Cerebellar nuclear complex (tissue), 1 donor: ENCODE measurements around the gene CLEC4M.

Experiments
- DNase-seq, 2 experiments: peaks; one replicate each; lab custom pipeline; 2025; lab: John Stamatoyannopoulos, UW

CLEC4M gene

DNA sequence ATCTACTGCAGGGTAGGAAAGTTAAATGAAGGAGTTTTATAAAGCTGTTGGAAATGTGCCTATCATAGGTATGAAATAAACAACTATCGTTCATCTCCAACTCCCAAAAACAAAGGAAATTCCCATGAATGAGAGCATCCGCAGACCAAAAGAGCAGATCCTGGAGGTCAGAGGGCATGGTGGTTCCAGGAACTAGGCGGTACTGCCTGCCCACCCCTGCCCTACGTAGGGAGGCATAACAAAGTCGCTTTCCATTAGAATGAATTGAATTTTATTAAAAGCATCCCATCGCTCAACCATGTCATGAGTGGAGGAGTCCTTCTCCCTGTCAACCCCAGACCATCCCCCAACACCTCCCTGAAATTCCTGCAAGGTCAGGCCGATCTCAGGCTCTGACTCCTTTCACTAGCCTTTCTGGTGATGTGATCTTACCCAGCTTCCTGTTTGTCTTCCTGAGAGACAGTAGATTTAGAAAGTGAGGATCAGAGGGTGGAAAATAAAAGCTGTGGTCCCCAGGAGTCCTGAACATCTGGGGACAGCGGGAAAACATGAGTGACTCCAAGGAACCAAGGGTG is at the start of gene CLEC4M:
Gene CLEC4M, plus strand, starts transcription at position 525 of the 575 bp plus-strand sequence. Its CDS starts 24 bp downstream, at position 549.
- DNase-seq: no peak

DNA sequence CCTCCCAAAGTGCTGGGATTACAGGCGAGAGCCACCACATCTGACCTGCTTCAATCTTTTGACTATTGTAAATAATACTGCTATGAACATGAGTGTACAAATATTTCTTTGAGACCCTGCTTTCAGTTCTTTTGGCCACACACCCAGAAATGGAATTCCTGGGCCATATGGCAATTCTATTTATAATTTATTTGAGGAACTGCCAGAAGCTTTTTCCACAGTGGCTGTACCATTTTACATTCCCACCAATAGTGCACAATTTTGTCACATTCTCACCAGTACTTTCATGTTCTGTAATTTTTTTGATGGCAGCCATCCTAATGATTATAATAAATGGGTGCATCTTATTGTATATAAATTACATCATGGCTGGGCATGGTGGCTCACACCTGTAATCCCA is 47.4 kb upstream of the CLEC4M start:
- peak in 1 of 2 experiments; percentile 66 for DNase-seq

- no peak for DNase-seq
Measured at GRCh38 chr19:7716762-7717161, 46.3 kb upstream of the CLEC4M start.

DNA sequence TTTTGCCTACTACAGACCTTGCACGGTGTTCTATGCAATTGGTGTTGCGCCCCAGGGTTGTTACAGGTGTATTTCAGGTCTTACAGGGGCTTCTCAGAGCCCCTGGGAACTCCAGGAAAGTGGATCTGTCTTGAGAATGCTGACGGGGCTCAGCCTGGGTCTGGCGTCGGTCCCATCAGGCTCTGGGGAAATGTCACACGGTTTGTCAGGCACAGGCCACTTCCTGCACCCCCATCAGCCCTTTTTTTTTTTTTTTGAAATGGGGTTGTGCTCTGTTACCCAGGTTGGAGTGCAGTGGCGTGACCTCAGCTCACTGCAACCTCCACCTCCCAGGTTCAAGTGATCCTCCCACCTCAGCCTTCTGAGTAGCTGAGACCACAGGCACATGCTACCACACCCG is 44.4 kb upstream of the CLEC4M start:
- DNase-seq: no peak

- no peak for DNase-seq
Measured at GRCh38 chr19:7720351-7720750, 42.7 kb upstream of the CLEC4M start.

GRCh38 chr19:7722231-7722651 is 40.8 kb upstream of the CLEC4M start:
- peak in 1 of 2 experiments; percentile 23 for DNase-seq

- DNase-seq: no peak
Measured at GRCh38 chr19:7725791-7726190, 37.3 kb upstream of the CLEC4M start.

DNA sequence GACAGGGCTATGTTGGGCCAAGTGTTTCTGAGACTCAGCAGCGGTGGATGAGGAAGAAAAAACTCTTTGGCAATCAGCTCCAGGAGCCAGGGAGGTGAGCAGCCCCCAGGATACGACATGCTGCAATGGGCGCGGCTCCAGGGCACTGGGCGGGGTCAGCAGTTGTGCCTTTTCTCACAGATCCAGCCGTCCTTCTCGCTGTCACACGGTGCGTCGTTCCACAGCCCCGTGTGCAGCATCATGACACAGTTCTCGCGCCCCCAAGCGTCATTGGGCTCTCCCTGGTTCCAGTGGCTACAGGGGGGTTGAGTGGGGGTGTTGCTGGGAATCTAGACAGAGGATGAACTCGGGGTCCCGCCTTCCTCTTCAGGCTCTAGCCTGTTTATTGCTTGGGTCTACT is 33.8 kb upstream of the CLEC4M start:
- DNase-seq: no peak

DNA sequence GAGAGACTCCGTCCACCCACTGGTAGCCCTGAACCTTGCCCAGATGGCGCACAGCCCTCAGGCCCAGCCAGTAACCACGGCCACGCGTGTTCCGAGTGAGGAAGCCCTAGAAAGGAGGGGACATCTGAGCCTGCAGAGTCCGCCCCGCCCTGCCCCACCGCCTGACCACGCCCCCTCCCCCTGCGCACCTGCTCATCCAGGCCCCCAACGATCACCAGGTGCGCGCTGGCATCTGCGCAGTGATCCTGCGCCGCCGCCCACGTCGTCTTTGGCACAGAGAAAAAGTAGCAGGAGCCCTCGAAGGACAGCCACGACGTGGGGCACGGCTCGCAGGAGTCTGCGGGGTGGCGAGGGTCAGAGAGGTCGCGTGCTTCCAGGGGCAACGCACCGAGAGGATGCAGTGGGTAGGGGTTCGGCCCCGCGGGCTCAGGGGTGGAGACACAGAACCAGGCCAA is 33.2 kb upstream of the CLEC4M start:
- no peak for DNase-seq

GRCh38 chr19:7730286-7731217 is 32.5 kb upstream of the CLEC4M start:
- no peak for DNase-seq

DNA sequence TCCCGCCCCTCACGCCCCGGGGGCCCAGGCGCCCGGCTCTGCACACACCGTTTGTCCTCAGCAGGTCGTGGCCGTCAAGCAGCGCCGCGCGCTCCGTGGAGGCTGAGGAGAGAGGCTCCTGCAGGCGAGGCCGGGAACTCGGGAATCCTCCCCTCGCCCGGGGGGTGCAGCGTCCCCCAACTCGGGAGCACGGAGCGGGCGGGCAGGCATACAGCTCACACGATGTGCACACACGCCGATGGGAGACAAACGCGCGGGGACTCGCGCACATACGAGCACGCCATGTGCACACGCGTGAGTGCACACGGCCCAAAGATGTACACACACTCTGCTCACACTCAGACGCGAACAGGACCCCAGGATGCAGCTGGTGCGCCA is 31.8 kb upstream of the CLEC4M start:
- DNase-seq: no peak

- DNase-seq: no peak
Measured at GRCh38 chr19:7731615-7732014, 31.4 kb upstream of the CLEC4M start.

DNA sequence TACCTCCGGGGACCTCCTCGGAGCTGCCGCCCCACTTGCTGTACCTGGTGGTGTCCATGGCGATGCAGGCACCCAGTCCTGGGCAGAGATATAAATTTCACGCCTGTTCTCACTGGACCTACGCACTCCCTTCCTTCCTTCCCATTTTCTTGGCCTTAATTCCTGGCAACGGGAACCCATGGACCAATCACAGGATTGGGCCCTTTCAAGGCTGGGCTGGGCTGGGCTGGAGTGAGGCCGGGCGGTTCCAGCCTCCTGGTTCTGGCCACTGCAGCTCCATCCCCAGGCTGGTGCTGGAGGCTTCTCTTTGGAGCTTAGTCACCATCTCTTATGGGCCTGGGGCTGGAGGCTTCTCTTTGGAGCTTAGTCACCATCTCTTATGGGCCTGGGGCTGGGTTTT is 31.0 kb upstream of the CLEC4M start, which contains the start of gene CLEC4G:
Gene CLEC4G, minus strand, starts transcription at position 66 of the 400 bp plus-strand sequence. Its CDS starts 8 bp downstream, at position 58.
- DNase-seq: no peak

DNA sequence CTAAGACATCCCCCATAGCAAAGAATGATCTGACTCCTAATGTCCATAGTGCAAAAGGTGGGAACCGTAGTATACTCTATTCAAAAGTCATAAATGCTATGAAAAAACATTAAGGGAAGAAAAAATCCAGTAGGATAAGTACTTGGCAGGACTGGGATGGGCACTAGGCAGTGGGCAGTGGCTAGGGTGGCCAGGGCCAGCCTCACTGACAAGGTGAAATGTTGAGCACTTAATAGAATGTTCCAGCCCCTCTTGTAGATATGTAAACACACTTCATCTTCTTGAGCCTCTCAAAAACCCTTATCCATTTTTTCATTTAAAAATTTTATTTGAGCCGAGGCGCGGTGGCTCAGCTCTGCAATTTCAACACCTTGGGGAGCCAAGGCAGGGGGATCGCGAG is 29.7 kb upstream of the CLEC4M start:
- no peak for DNase-seq

DNA sequence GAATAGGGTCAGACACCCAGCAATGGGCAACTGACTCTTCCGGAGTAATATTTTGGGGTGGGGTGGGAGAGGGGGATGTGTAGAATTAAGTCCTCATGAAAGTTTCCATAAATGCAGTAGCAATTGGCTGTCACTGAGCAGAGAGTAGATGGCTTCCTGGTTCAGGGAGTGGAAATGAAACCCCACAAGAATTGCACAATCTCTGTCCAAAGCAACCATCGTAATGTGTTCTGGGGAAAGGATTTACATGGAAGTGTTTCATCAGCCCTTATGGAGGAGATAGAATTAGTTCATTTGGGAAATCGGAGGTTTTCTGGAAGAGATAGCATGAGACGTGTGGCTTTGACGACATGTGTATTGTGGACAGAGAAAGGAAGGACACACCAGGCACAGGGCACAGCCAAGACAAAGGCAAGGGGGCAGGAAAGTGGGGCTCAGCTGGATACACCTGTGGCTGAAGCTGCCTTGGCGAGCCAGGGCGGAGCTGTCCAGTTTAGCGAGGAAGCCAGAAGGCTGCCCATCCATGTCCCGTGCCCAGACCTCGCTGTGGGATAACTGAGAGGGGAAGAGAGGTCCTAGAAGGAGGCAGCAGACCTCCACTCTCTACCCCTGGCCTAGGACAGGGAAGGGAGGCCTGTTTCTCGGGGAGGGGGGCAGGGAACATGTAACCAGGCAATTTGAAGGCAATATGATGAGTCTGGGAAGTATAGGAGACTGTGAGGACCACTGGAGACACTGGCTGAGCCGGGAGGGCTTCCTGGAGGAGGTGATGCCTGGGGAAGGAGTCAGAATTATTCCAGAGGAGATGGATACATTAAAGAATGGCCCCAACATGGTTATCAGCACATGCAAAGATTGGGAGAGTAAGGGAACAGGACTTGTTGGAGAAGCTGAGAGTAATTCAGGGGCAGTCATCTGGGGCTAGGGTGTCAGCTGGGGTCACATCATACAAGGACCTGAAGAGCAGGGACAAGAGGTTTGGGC is 28.5 kb upstream of the CLEC4M start:
- no peak for DNase-seq

DNA sequence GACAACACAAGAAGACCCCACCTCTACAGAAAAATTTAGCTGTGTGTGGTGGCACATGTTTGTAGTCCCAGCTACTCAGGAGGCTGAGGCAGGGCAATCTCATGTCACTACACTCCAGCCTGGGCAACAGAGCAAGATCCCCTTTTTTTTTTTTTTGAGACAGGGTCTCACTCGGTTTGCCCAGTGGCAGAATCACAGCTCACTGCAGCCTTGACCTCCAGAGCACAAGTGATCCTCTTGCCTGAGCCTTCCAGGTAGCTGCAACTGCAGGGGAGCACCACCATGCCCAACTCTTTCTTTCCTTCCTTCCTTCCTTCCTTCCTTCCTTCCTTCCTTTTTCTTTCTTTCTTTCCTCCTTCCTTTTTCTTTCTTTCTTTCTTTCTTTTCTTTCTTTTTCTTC is 26.9 kb upstream of the CLEC4M start:
- DNase-seq: no peak

GRCh38 chr19:7737215-7737614 is 25.8 kb upstream of the CLEC4M start:
- no peak for DNase-seq

GRCh38 chr19:7738023-7738422 is 25.0 kb upstream of the CLEC4M start:
- no peak for DNase-seq

GRCh38 chr19:7739211-7739755 is 23.8 kb upstream of the CLEC4M start:
- no peak for DNase-seq

GRCh38 chr19:7739801-7740681 is 23.0 kb upstream of the CLEC4M start:
- no peak for DNase-seq

DNA sequence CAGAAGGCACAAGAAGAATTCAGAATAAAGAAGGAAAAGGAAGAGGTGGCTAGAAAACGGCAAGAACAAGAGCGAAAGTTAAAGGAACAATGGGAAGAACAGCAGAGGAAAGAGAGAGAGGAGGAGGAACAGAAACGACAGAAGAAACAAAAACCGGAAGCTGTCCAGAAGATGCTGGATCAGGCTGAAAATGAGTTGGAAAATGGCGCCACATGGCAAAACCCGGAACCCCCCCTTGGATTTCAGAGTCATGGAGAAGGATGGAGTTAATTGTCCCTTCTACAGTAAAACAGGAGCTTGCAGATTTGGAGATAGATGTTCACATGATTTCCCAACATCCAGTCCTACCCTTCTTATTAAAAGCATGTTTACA is 22.4 kb upstream of the CLEC4M start:
- DNase-seq: no peak
